Activated CD4-positive, alpha-beta T cell treated with anti-CD3 and anti-CD28 coated beads, Interleukin-2, amount 10 ng/mL, durations not matched to agents 7 days and 5 days (primary cell): ENCODE measurements around the gene FLCN. TPM values are rescaled to one million over a fixed set of nuclear protein-coding genes. Genes with fewer than 3 reads are reported as not detected.

Experiments
- CTCF ChIA-PET: fragments of 350-600 bp; sonication (Branson Sonifier 250); formaldehyde crosslinking; loops from one replicate; lab custom pipeline; 2021; ENCODE audit warnings: antibody characterized with exemption; lab: Charles Lee
- POLR2A ChIA-PET: fragments of 350-600 bp; sonication (Branson Sonifier 250); formaldehyde crosslinking; loops from one replicate; lab custom pipeline; 2021; ENCODE audit warnings: antibody characterized with exemption; lab: Charles Lee
- DNase-seq: peaks from one replicate; pipeline ENCODE4 v3.0.0-alpha.2; 2020
- H3K27ac Mint-ChIP-seq: one replicate; pipeline ENCODE4 v1.8.0; 2021; ENCODE audit warnings: mild to moderate bottlenecking, moderate library complexity, mixed read lengths
- H3K27me3 Mint-ChIP-seq: one replicate; pipeline ENCODE4 v1.8.0; 2021; ENCODE audit warnings: mixed read lengths
- H3K36me3 Mint-ChIP-seq: one replicate; pipeline ENCODE4 v1.8.0; 2021; ENCODE audit warnings: low read depth, mixed read lengths
- H3K4me1 Mint-ChIP-seq: one replicate; pipeline ENCODE4 v1.8.0; 2021; ENCODE audit warnings: mixed read lengths
- H3K4me3 Mint-ChIP-seq: one replicate; pipeline ENCODE4 v1.8.0; 2021; ENCODE audit warnings: mild to moderate bottlenecking, moderate library complexity, mixed read lengths
- H3K9me3 Mint-ChIP-seq: one replicate; pipeline ENCODE4 v1.8.0; 2021; ENCODE audit warnings: mixed read lengths
- total RNA-seq, 2 experiments: library from RNA; stranded (reverse); gene quantifications; one replicate each; pipeline ENCODE4 v1.2.3, GENCODE V29; 2021

The FLCN gene
- total RNA-seq, 2 experiments from 2014 or later, result 39.4 to 48.0 TPM

- POLR2A ChIA-PET, result no interaction called here
Measured at GRCh38 chr17:17167986-17168385, 69.0 kb downstream of the FLCN start.

GRCh38 chr17:17167356-17167755, 69.6 kb downstream of the FLCN start:
- Mint-ChIP-seq H3K27me3 (no peaks in the 10 kb centered on the region), H3K36me3 (peaks cover 55% of the 10 kb centered on the region), H3K4me3 (no peak overlapping the region), H3K4me1 (peaks cover 40% of the 10 kb centered on the region), H3K27ac (peak overlapping the region; percentile 21), H3K9me3 (no peaks in the 10 kb centered on the region)
- POLR2A ChIA-PET, result no interaction called here
- CTCF ChIA-PET, result interaction anchor here (1.1 to 1.6 kb wide), 2 partner anchors 11 to 22 kb away, joined by 3 to 8 read pairs; no protein-coding TSS in a partner anchor
- no peak for DNase-seq

More at GRCh38 chr17:17167986-17168385, 69.0 kb downstream of the FLCN start:
- DNase-seq, result no peak
- Mint-ChIP-seq H3K36me3 (peaks cover 59% of the 10 kb centered on the region), H3K4me1 (peaks cover 46% of the 10 kb centered on the region), H3K4me3 (no peak overlapping the region), H3K9me3 (no peaks in the 10 kb centered on the region), H3K27ac (peak overlapping the region; percentile 7), H3K27me3 (no peaks in the 10 kb centered on the region)
- CTCF ChIA-PET, result interaction anchor here (1.1 to 1.6 kb wide), 3 partner anchors 8 to 21 kb away, joined by 3 to 8 read pairs (median 5); no protein-coding TSS in a partner anchor

- no peak overlapping the region for H3K4me3 Mint-ChIP-seq
- H3K4me1 Mint-ChIP-seq, result peaks cover 32% of the 10 kb centered on the region
- ChIA-PET POLR2A (no interaction called here), CTCF (interaction anchor here (1.6 kb wide), 1 partner anchor 12 kb away, joined by 8 read pairs; no protein-coding TSS in a partner anchor)
- H3K27ac Mint-ChIP-seq, result no peak overlapping the region
- no peaks in the 10 kb centered on the region for H3K27me3 Mint-ChIP-seq
- no peaks in the 10 kb centered on the region for H3K9me3 Mint-ChIP-seq
- DNase-seq, result no peak
- peaks cover 51% of the 10 kb centered on the region for H3K36me3 Mint-ChIP-seq
Measured at GRCh38 chr17:17166446-17166845, 70.5 kb downstream of the FLCN start.

GRCh38 chr17:17165666-17166308, 71.2 kb downstream of the FLCN start:
- CTCF ChIA-PET, result interaction anchor here (1.2 to 2.6 kb wide), 2 partner anchors 24 to 35 kb away, joined by 3 to 7 read pairs; no protein-coding TSS in a partner anchor
- DNase-seq, result no peak
- H3K4me3 Mint-ChIP-seq, result no peak overlapping the region
- peaks cover 50% of the 10 kb centered on the region for H3K36me3 Mint-ChIP-seq
- POLR2A ChIA-PET, result no interaction called here
- no peak overlapping the region for H3K27ac Mint-ChIP-seq
- H3K9me3 Mint-ChIP-seq, result no peaks in the 10 kb centered on the region
- peaks cover 25% of the 10 kb centered on the region for H3K4me1 Mint-ChIP-seq
- no peaks in the 10 kb centered on the region for H3K27me3 Mint-ChIP-seq

GRCh38 chr17:17164676-17165075, 72.3 kb downstream of the FLCN start:
- ChIA-PET CTCF (interaction anchor here (1.2 to 2.6 kb wide), 6 partner anchors 9 to 36 kb away, joined by 3 to 7 read pairs (median 6); no protein-coding TSS in a partner anchor), POLR2A (no interaction called here)
- Mint-ChIP-seq H3K4me3 (no peak overlapping the region), H3K36me3 (peaks cover 55% of the 10 kb centered on the region), H3K27ac (no peak overlapping the region), H3K27me3 (no peaks in the 10 kb centered on the region), H3K9me3 (no peaks in the 10 kb centered on the region), H3K4me1 (peaks cover 22% of the 10 kb centered on the region)
- DNase-seq, result no peak

GRCh38 chr17:17164156-17164555, 72.8 kb downstream of the FLCN start:
- ChIA-PET POLR2A (no interaction called here), CTCF (interaction anchor here (1.0 to 2.6 kb wide), 6 partner anchors 8 to 27 kb away, joined by 3 to 7 read pairs (median 6); no protein-coding TSS in a partner anchor)
- no peak overlapping the region for H3K4me3 Mint-ChIP-seq
- DNase-seq, result no peak
- H3K9me3 Mint-ChIP-seq, result no peaks in the 10 kb centered on the region
- H3K27ac Mint-ChIP-seq, result no peak overlapping the region
- peaks cover 53% of the 10 kb centered on the region for H3K36me3 Mint-ChIP-seq
- no peaks in the 10 kb centered on the region for H3K27me3 Mint-ChIP-seq
- H3K4me1 Mint-ChIP-seq, result peaks cover 17% of the 10 kb centered on the region

Other genes with a start within 250 kb of the FLCN start
- 100 to 1,000 TPM; 234 to 261 TPM for gene MPRIP, start 194.7 kb downstream of the FLCN start, total RNA-seq
- 10 to 100 TPM; 10.9 to 11.8 TPM for gene PLD6, start 30.8 kb downstream of the FLCN start, total RNA-seq
- 100 to 1,000 TPM; 100 TPM for gene COPS3, start 44.1 kb upstream of the FLCN start, total RNA-seq
- gene NT5M, start 66.2 kb upstream of the FLCN start, total RNA-seq, result 1 to 10 TPM; 5.5 to 7.6 TPM
- 10 to 100 TPM; 14.3 to 14.6 TPM for gene MED9, start 239.8 kb upstream of the FLCN start, total RNA-seq